Lower leg skin (tissue), 3 donors: ENCODE results near the gene MTHFD1.

ENCODE experiments used
- POLR2A ChIP-seq, 2 donors: fragments of 450-650 bp; IDR thresholded peaks; one replicate each; pipeline ENCODE4 v1.6.1; 2016 to 2017; ENCODE audit warnings: antibody characterized with exemption in 2 of 2, mild to moderate bottlenecking in 1 of 2, moderate library complexity in 1 of 2
- TF ChIP-seq, protein P1 (sequence below), 3 donors: fragments of 450-650 bp; IDR thresholded peaks; one replicate each; pipeline ENCODE4 v1.5.1; 2016; ENCODE audit warnings: antibody characterized with exemption in 3 of 3, mild to moderate bottlenecking in 3 of 3, moderate library complexity in 2 of 3

DNA sequence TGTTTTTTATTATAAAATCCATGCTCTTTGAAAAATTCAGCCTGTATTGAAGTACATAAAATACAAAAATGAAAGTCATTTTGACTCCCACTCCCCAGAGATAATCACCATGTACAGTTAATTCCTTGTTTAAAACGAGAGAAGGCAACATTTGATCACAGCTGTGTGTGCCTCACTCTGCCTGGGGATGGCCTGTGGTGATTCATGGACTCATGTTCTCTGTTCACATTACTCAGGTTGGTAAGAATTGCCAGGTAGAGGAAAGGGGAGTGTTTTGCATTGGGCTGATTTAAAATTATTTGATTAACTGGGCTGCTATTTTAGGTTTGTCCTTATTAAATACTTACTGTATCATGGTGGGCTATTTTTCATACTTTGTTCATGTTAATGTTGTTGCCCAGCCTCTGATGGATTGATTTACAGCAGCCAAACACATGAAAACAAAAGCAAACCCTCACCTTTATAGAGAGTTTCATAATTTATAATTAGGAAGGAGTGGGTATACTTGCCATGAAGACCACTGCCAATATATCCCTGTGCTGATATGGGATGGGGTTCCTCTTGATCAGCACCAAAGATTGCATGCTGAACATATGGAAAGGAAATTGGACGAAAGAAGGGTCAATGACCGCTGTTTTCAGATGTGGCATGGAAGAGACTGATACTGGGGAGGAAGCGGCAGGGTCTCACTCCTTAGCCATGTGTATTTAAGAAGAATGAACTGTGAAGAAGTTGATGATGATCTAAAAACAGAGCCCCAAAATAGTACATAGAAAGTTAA, 119.4 kb downstream of the MTHFD1 start:
- TF ChIP-seq, protein P1, sequence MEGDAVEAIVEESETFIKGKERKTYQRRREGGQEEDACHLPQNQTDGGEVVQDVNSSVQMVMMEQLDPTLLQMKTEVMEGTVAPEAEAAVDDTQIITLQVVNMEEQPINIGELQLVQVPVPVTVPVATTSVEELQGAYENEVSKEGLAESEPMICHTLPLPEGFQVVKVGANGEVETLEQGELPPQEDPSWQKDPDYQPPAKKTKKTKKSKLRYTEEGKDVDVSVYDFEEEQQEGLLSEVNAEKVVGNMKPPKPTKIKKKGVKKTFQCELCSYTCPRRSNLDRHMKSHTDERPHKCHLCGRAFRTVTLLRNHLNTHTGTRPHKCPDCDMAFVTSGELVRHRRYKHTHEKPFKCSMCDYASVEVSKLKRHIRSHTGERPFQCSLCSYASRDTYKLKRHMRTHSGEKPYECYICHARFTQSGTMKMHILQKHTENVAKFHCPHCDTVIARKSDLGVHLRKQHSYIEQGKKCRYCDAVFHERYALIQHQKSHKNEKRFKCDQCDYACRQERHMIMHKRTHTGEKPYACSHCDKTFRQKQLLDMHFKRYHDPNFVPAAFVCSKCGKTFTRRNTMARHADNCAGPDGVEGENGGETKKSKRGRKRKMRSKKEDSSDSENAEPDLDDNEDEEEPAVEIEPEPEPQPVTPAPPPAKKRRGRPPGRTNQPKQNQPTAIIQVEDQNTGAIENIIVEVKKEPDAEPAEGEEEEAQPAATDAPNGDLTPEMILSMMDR (IDR thresholded peaks at IDR 0.05) = no peak
- no peak for TF ChIP-seq POLR2A (IDR thresholded peaks at IDR 0.05)
